Cerebellar cortex (tissue), 1 donor: ENCODE data around the gene TRPM2.
"Not testable (repeated sequence)": the region's sequence is repeated elsewhere in the genome, so short reads cannot be mapped to it uniquely, and the experiment has no call there.

Experiments
- DNase-seq: peaks from one replicate; pipeline ENCODE4 v3.0.0-alpha.2; 2015; ENCODE audit warnings: low spot score

The TRPM2 gene

DNA sequence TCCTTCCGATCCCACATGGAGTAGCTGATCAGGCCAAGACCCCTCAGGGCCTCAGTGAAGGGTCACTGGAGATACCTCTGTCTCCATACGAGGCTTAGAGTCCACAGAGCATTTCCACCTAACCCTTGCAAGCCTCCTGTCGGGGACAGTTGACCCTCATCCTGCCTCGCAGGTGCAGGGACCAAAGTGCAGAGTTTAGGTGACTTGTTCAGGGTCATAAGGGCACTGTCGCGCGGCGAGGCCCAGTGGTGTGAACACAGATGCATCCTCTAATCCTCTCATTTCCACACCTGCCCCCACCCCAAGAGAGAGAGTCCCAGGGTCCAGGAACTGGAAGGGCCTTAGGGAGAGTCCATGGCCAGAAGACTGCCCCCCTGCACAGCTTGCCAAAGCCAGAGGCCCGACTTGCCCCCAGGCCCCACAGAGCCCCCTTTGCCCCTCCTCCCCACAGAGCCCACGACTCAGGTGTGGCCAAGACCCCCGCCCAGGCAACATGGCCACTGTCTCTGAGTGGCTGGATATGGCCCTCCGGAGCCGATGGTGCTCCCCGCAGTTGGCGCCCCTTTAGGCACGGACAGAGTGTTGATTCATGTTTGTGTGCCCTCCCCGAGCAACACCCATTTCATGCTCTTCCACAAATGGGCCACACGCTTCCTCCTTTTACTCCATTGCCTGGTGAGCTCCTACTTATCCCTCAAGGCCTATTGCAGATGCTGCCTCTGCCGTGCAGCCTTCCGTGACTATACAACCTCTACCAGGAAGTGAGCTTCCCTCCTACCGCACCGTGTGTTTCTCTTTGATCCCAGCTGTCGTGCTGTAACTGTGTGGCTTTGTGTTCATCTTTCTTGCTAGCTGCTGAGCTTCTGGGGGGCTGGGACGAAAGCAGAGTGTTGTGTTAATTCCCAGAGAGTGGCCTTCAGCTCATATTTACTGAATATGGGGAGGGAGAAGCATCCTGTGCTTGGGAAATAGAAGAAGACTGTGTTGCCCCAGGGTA, 1.7 kb downstream of the TRPM2 start:
- no peak for DNase-seq

DNA sequence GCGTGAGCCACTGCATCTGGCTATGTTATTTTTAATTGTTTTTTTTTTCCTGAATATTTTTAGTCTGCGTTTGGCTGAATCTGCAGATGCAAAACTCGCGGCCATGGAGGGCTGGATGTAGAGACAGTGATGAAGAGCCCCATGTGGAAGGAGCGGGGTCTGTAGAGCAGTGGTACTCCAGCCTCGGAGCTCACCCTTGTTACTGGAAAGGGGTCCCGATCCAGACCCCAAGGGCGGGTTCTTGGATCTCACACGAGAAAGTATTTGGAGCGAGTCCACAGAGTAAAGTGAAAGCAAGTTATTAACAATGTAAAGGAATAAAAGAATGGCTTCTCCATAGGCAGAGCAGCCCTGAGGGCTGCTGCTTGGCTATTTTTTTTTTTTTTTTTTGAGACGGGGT, 2.7 kb downstream of the TRPM2 start:
- DNase-seq, result no peak

DNA sequence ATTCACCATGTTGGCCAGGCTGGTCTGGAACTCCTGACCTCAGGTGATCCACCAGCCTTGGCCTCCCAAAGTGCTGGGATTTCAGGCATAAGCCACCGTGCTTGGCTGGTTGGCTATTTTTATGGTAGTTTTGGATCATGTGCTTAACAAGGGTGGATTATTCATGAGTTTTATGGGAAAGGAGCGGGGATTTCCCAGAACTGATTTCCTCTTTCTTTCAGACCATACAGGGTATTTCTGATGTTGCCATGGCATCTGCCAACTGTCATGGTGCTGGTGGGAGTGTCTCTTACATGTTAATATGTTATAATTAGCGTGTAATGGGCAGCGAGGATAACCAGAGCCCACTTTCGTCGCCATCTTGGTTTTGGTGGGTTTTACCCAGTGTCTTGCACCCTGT, 3.2 kb downstream of the TRPM2 start:
- DNase-seq, result no peak

DNA sequence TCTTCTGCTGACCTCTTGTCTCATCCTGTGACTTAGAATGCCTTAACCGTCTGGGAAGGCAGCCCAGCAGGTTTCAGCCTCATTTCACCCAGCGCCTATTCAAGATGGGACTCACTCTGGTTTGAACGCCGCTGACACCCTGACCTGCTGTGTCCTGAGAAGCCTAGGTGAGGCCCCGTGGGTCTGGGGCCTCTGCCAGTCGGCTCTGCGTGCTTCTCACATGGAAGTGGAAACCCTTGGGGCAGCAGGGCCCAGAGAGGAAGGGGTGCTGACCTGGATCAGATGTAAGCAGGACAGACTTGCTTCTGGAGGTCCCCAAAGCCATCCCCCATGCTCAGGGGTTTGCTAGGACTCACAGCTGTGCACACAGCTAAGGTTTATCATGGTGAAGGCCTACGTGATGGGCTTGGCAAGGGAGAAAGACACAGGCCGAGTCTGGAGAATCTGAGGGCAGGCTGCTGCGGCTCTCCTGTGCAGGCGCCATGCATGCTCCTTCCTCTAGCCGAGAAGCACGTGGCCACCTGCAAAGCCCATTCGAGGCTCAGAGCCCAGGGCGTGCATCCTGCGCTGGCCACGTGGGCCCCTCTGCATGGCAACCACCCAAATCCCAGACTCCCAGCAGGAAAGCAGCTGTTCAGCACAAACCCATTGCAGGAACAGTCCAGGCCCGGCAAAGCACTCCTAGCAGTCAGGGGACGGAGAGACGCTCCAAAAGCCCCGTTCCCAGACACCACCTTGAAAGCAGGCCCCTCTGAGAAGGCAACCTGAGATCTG, 3.8 kb downstream of the TRPM2 start:
- DNase-seq, result no peak

DNA sequence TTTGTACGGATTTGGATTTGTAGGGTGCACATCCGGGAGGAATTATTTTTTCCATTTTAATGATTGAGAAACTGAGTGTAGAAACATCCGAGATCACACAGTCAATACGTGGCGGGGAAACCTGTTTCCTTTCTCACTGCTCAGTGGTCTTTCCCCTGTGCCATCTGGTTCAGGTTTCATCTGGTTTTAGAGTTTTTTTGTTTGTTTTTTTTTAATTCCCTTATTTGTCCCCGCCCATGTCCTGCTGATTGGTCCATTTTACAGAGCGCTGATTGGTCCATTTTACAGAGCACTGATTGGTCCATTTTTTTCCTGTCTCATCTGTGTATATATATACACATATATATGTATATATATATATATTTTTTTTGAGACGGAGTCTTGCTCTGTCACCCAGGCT, 6.0 kb downstream of the TRPM2 start:
- no peak for DNase-seq

DNA sequence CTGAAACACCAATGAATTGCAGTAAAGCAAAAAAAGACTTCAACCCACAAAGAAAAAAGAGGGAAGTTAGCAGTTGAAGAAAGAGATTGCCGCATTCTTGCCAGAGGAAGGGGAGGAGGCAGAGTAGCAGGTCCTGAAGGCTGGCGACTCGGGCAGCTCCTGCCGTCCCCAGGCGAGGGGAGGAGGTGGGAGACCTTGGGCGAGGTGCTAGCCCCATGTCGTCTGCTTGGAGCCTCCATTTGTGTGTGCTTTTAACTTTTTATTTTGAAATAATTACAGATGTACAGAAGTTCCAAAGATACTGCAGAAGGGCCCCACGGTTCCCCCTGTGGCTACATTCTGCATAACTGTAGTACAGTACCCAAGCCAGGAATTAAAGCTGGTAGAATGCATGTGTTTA, 6.7 kb downstream of the TRPM2 start:
- DNase-seq, result no peak

DNA sequence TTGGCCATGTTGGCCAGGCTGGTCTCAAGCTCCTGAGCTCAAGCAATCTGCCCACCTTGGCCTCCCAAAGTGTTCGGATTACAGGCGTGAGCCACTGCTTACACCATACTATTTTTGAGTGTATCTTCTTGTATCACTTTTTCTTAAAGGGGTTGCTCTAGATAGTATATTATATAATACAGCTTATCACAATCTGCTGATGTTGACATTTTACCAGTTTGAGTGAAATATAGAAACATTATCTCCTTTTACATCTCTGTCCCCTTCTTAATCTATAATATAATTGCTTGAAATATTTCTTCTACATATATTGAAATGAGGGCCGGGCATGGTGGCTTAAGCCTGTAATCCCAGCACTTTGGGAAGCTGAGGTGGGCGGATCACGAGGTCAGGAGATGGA, 8.5 kb downstream of the TRPM2 start:
- not testable (repeated sequence) for DNase-seq

DNA sequence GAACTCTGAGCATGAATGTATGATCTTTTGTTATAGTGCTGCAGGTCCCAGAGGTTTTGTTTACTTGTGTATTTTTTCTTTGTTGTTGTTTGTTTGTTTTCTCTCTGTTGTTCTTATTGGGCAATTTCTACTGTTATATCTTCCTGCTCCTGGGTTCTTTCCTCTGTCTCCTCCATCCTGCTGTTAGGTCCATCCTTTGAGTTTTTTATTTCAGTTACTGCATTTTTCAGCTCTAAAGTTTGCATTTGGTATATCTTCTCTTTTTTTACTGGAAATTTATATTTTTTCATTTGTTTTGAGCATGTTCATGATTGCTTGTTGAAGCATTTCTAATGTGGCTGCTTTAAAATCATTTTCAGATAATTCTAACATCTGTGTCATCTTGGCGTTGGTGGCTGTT, 9.9 kb downstream of the TRPM2 start:
- no peak for DNase-seq

DNA sequence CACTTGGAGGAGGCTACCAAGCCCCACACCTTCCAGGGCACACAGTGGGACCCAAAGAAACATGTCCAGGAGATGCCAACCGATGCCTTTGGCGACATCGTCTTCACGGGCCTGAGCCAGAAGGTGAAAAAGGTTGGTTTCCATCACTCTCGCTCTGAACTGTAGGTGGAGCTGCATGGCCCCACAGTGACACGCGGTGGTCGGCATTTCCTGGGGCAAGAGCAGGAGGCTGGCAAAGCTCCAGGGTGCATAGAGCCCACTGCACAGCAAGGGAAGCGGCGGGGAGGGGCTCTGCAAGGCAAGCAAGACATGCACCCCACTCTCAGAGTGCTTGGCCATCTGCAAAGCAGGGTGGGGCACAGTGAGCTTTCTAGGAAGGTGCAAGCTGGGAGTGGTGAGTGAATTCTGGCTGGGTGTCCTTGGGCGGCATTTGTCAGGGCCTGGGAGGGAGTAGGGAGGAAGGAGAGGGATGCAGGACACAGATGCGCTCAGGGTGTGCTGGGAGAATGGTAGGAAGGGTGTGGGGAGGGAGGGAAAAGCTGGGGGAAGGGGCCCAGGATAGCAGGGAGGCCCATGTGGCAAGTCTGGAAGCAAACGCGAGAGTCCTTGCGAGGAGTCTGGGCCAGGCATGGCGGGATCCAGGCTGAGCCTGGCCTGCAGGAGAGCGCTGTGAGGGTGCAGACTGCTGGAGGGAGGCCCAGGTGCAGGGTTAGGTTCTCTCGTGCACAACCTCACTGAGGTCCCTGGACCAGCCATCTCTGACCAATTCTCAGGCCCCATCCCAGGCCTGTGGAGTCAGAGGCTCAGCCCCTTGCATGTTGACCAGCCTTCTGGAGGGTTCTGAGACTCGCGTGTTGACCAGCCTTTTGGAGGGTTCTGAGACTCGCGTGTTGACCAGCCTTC, 11.0 kb downstream of the TRPM2 start:
- DNase-seq, result no peak

DNA sequence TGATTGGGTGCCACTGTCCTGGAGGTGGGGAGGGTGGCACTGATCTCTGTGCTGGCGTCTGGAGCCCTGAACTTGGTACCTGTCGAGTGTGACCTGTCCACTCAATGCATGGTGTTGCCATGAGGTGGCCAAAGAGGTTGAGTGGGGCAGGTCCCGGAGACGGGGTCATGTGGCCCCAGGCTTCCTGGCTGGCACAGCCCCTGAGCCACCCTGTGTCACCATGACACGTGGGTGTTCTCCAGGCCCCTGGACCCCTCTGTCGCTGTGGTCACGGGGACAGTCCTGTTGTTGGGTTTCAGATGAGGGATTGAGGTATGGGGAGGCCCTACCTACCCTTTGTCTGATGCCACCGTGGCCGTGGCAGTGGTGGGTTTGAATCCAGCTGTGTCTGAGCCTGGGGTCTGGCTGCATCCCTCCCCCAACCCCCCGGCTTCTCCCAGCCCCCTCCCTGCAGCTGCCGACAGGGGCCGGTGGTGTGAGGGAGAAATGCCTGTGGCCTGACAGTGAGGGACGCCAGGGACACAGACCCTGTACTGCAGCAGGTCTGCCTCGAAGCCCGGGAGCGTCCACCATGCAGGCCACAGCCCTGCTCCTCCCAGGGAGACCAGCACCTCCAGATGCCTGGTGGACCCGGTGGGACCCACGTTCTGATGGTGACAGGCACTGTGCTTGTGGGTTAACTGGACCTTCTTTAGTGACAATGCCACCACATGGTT, 12.0 kb downstream of the TRPM2 start:
- DNase-seq, result no peak

DNA sequence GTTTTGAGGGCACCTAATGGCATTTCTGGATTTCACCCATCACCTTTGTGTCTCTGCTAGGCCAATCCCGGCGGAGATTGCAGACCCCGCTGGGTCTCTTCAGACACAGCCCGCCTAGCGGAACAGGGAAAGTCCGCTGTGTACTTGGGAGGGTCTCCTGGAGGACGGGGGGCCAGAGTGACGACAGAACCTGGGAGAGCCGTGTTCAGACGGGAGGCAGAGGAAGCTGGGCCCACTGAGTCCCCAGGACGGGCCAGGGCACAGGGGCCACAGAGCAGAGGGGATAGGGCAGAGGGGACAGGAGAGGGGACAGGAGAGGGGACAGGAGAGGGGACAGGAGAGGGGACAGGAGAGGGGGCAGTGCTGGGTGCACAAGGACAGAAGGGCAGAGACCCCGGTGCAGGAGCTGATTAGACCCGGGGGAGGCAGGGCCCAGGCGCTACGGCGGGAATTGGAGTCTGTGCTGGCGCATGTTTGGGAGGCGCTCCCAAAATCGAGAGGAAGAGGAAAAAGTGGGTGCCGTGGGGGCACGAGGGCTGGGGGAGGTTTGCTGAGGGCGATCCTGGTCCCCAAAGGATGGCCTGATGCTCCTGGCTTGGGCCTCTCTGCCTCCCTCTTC, 12.7 kb downstream of the TRPM2 start:
- DNase-seq, result no peak

DNA sequence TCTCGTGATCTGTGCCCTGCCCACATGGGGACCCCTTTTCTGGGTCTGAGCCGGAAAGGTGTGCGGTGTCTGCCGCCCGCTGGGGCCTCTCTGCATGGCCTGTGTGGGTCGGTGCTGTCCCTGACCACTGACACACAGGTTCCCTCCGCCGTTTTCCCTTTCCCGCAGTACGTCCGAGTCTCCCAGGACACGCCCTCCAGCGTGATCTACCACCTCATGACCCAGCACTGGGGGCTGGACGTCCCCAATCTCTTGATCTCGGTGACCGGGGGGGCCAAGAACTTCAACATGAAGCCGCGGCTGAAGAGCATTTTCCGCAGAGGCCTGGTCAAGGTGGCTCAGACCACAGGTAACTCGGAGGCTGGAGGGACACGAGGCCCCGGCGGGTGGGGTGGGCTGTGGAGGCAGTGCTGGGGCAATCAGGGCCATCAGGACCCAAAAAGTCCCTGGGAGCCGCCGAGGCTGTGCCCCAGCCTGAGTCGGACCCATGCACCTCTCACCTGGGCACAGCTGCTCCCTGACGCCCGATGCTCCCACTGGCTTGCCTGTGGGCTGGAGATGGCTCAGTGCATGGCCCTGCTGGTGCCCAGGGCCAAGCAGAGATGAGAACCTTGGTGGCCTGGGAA, 13.3 kb downstream of the TRPM2 start:
- no peak for DNase-seq

DNA sequence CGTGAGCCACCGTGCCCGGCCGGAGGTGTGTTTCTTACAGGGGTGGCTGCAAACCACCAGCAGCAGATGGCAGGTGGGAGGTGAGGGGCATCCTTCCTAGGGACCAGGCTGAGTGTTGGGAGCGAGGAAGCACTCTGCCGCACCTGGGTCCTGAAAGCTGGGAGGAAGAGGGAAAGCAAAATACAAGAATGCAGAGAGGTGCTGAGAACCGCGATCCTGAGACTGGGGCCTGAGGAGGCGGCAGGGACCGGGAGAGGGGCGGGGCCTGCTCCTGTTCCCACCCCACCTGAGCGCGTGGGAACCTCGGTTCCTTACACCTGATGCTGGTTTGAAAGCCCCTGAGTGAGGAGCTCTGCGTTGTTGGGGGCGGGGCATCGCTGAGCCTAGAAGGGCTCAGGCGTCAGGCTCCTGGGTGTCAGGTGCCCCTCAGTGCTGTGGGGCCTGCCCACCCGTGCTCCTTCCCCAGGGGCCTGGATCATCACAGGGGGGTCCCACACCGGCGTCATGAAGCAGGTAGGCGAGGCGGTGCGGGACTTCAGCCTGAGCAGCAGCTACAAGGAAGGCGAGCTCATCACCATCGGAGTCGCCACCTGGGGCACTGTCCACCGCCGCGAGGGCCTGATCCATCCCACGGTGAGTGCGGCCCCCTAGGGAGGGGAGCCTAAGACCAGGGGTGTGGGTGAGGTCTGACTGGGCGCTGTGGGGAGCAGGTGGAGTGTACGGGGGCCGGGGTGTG, 15.5 kb downstream of the TRPM2 start:
- DNase-seq, result no peak

DNA sequence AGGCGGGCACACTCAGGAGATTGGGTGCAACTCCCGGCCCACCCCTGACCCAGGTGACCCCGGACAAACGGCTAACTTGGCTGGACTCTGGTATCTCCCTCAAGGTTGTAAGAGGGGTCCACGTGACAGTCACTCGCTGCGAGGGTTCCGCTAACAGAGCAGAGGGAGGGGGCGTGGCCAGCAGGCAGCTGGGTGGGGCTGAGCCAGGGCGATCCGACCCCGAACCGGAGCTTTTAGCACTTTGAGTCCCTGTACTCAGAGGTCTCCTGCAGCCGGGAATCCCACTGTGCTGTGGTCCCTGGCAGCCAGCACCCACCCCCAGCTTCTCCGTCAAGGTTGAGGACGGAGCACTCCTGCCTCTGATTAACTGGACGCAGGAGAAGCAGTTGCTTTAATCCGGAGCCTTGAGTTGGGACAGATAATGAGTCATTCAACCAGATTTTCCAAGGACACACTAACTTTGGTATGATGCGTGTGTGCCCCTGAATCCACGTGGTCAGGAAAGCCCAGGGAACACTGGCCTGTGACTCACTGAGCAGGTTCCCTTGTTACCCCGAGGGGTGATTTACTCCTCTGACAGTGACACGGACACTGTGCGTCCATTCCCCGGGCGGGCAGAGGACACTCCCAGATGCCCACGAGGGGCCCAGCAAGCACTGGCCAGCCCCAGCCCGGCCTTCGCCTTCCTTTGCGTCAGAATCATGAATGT, 16.8 kb downstream of the TRPM2 start:
- DNase-seq, result no peak

DNA sequence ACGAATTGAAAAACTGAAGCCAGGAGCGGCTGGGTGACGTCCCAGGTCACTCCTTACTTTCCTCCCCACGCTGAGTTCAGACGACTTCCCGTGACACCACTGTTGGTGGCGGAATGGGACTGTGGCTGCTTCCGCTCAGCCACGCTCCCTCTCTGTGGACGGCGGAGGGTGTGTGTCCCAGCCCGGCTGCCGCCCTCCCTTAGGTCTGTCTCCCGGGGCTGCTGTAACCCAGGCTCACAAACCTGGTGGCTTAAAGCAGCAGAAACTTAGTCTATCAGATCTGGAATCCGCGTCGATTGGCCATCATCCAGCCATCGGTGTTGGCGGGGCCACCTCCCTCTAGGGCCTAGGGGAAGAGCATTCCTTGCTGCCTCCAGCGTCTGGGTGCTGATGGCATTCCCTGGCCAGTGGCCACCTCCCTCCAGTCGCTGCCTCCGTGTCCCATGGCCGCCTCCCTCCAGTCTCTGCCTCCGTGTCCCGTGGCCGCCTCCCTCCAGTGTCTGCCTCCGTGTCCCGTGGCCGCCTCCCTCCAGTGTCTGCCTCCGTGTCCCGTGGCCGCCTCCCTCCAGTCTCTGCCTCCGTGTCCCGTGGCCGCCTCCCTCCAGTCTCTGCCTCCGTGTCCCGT, 17.5 kb downstream of the TRPM2 start:
- no peak for DNase-seq

DNA sequence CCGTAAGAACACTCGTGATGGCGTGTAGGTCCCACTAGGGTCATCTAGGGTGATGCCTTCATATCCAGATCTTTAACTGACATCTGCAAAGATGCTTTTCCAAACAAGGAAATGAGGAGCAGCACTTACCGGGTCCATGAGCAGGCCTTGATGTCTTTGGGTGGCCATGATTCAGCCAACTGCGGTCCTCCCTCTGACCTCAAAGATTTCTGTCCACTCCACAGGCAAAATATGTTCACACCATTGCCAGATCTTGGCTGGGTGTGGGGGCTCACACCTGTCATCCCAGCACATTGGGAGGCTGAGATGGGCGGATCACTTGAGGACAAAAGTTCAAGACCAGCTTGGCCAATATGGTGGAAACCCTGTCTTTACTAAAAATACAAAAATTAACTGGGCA, 18.2 kb downstream of the TRPM2 start:
- DNase-seq, result no peak

DNA sequence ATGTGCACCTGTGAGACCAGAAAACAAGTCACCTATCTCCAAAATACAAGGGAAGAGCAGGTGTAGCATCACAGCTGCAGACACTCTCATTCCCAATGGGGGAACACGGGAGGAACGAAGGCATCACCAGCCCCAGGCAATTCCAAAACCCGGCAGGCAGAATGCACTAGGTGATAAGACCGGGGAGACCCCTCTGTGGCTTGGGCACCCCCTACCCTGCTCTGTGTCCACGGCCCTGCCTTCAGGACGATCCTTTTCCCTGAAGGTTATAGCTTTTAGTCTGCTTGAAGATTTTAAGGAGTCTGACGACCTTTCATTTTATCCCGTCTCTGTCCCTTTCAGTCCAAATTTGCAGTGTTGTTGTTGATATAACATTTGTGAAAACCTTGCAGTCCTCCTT, 19.2 kb downstream of the TRPM2 start:
- DNase-seq, result no peak

DNA sequence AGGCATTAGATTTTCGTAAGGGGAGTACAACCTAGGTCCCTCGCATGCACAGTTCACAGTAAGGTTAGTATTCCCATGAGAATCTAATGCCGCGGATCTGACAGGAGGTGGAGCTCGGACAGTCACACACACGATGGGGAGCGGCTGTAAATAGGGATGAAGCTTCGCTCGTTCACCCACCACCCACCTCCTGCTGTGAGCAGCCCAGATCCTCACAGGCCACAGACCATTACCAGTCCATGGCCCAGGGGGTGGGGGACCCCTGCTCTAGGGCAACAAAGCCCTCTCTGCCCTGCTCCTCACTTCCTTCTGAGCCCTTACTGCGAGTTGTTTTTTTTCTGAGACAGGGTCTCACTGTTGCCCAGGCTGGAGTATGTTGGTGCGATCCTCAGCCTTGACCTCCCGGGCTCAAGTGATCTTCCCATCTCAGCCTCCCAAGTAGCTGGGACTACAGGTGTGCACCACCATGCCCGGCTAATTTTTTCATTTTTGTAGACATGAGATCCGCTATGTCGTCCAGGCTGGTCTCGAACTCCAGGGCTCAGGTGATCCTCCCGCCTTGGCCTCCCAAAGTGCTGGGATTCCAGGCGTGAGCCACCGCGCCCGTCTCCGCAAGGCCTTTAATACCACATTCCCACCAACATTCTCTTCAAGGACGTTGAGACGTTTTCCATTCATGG, 21.3 kb downstream of the TRPM2 start:
- DNase-seq, result no peak
